ENCODE data around the gene CACNG7.

CACNG7 gene

GRCh38 chr19:53960187-53960586 is 51.1 kb downstream of the CACNG7 start:
- no peak overlapping the region for H3K4me3 ChIP-seq (ENCODE audit: low read depth in 1 of 2, low read length in 2 of 2)
- H3K79me2 ChIP-seq (ENCODE audit: insufficient read depth, low read length), result no peaks in the 10 kb centered on the region
- H3K27ac ChIP-seq (ENCODE audit: low read length), result no peak overlapping the region
- H3K27me3 ChIP-seq (ENCODE audit: insufficient read depth, low read length, poor library complexity), result no peaks in the 10 kb centered on the region
- no peak overlapping the region for H2AFZ ChIP-seq (ENCODE audit: low read depth, low read length)
- ATAC-seq (ENCODE audit: insufficient read depth, low read depth) (no peak), DNase-seq (no peak)
- no peaks in the 10 kb centered on the region for H3K36me3 ChIP-seq (ENCODE audit: insufficient read depth, low read length)
- TF ChIP-seq EZH2 (IDR thresholded peaks at IDR 0.05; ENCODE audit: borderline replicate concordance, low read depth, low read length, severe bottlenecking) (no peak), CTCF (IDR thresholded peaks at IDR 0.05; ENCODE audit: borderline replicate concordance, extremely low read depth, low read length, poor library complexity, severe bottlenecking) (no peak)
- no peaks in the 10 kb centered on the region for H3K9me3 ChIP-seq (ENCODE audit: insufficient read depth, low read length, severe bottlenecking)
- H3K9ac ChIP-seq (ENCODE audit: low read depth, low read length), result no peak overlapping the region
- no peaks in the 10 kb centered on the region for H4K20me1 ChIP-seq (ENCODE audit: insufficient read depth, low read length)
- H3K4me2 ChIP-seq (ENCODE audit: insufficient read depth, low read length), result no peak overlapping the region
- no peaks in the 10 kb centered on the region for H3K4me1 ChIP-seq (ENCODE audit: insufficient read depth, low read length)

- Histone ChIP-seq H3K27ac (ENCODE audit: low read length) (no peak overlapping the region), H3K4me1 (ENCODE audit: insufficient read depth, low read length) (no peaks in the 10 kb centered on the region), H3K9ac (ENCODE audit: low read depth, low read length) (no peak overlapping the region), H3K27me3 (ENCODE audit: insufficient read depth, low read length, poor library complexity) (no peaks in the 10 kb centered on the region), H4K20me1 (ENCODE audit: insufficient read depth, low read length) (no peaks in the 10 kb centered on the region), H3K4me2 (ENCODE audit: insufficient read depth, low read length) (no peak overlapping the region), H2AFZ (ENCODE audit: low read depth, low read length) (no peak overlapping the region), H3K36me3 (ENCODE audit: insufficient read depth, low read length) (no peaks in the 10 kb centered on the region), H3K4me3 (ENCODE audit: low read depth in 1 of 2, low read length in 2 of 2) (no peak overlapping the region), H3K9me3 (ENCODE audit: insufficient read depth, low read length, severe bottlenecking) (no peaks in the 10 kb centered on the region), H3K79me2 (ENCODE audit: insufficient read depth, low read length) (no peaks in the 10 kb centered on the region)
- ATAC-seq (ENCODE audit: insufficient read depth, low read depth) (no peak), DNase-seq (no peak)
- TF ChIP-seq EZH2 (IDR thresholded peaks at IDR 0.05; ENCODE audit: borderline replicate concordance, low read depth, low read length, severe bottlenecking) (no peak), CTCF (IDR thresholded peaks at IDR 0.05; ENCODE audit: borderline replicate concordance, extremely low read depth, low read length, poor library complexity, severe bottlenecking) (no peak)
Observed at GRCh38 chr19:53960886-53961285, 51.8 kb downstream of the CACNG7 start.

GRCh38 chr19:53961523-53962356 is 52.7 kb downstream of the CACNG7 start:
- H4K20me1 ChIP-seq (ENCODE audit: insufficient read depth, low read length), result no peaks in the 10 kb centered on the region
- no peaks in the 10 kb centered on the region for H3K9me3 ChIP-seq (ENCODE audit: insufficient read depth, low read length, severe bottlenecking)
- H3K27me3 ChIP-seq (ENCODE audit: insufficient read depth, low read length, poor library complexity), result no peaks in the 10 kb centered on the region
- no peak for DNase-seq
- ATAC-seq (ENCODE audit: insufficient read depth, low read depth), result no peak
- no peaks in the 10 kb centered on the region for H3K4me1 ChIP-seq (ENCODE audit: insufficient read depth, low read length)
- no peak overlapping the region for H3K9ac ChIP-seq (ENCODE audit: low read depth, low read length)
- H3K27ac ChIP-seq (ENCODE audit: low read length), result no peak overlapping the region
- no peaks in the 10 kb centered on the region for H3K79me2 ChIP-seq (ENCODE audit: insufficient read depth, low read length)
- no peak overlapping the region for H3K4me2 ChIP-seq (ENCODE audit: insufficient read depth, low read length)
- TF ChIP-seq EZH2 (IDR thresholded peaks at IDR 0.05; ENCODE audit: borderline replicate concordance, low read depth, low read length, severe bottlenecking), result no peak
- no peak for TF ChIP-seq CTCF (IDR thresholded peaks at IDR 0.05; ENCODE audit: borderline replicate concordance, extremely low read depth, low read length, poor library complexity, severe bottlenecking)
- H2AFZ ChIP-seq (ENCODE audit: low read depth, low read length), result no peak overlapping the region
- no peak overlapping the region for H3K4me3 ChIP-seq (ENCODE audit: low read depth in 1 of 2, low read length in 2 of 2)
- no peaks in the 10 kb centered on the region for H3K36me3 ChIP-seq (ENCODE audit: insufficient read depth, low read length)
